K562 (cell line): ENCODE results near the gene ACBD3. TPM values are rescaled to one million over a fixed set of nuclear protein-coding genes. Genes with fewer than 3 reads are reported as not detected.
A peak's percentile ranks its signal among the peaks of the same experiment; 100 is the strongest.

Experiments used
- ATAC-seq: fragments of 200-7000 bp; cut with Tn5 transposase; 3 replicates; pipeline ENCODE4 v1.9.1; 2020; ENCODE audit warnings: moderate library complexity
- BruUV-seq: library from RNA; stranded (reverse); fragments of 400-500 nt; replicated peaks from 2 replicates; lab custom pipeline; 2021; lab: Mats Ljungman, UMichigan
- CTCF ChIA-PET: fragments of 300-600 bp; formaldehyde crosslinking; extraction: SDS; loops from one replicate; lab custom pipeline; 2021; ENCODE audit warnings: low intra/inter-chr PET ratio; lab: Yijun Ruan, JAX
- POLR2A ChIA-PET: fragments of 300-600, 350-650 bp; sonication (Branson Sonifier 250); formaldehyde crosslinking; extraction: SDS; loops from one replicate; lab custom pipeline; 2021; ENCODE audit warnings: antibody characterized with exemption, inconsistent platforms; lab: Yijun Ruan, JAX
- DNase-seq, 4 experiments: peaks; one replicate each; pipeline versions ENCODE4 v3.0.0 to v3.0.0-alpha.2; 2011 to 2018; ENCODE audit warnings: low spot score in 3 of 4, mixed read lengths in 3 of 4; ENCODE audit errors: extremely low read depth in 1 of 4
- FAIRE-seq: peaks from 2 replicates; lab custom pipeline; 2011; peaks lifted over from hg19 to GRCh38; lab: Jason Lieb, UNC
- H2AFZ ChIP-seq: 2 replicates; pipeline ENCODE4 v1.6.0; 2011; ENCODE audit warnings: low read depth, low read length, control low read depth, inconsistent platforms
- H3K27ac ChIP-seq: fragments of 200-600 bp; 3 replicates; pipeline ENCODE4 v1.8.0; 2011; ENCODE audit warnings: low read depth, mild to moderate bottlenecking, control low read depth, inconsistent platforms, low read length, moderate library complexity, mixed read lengths; ENCODE audit errors: extremely low read depth
- H3K27me3 ChIP-seq, 2 experiments: fragments of 300-600 bp in 1 of 2; 2 replicates in 1 of 2; 3 replicates in 1 of 2; pipeline versions ENCODE4 v1.6.0 to v1.8.0; 2011; ENCODE audit warnings: inconsistent platforms in 2 of 2, low read length in 2 of 2, mild to moderate bottlenecking in 1 of 2, mixed read lengths in 1 of 2, moderate library complexity in 1 of 2; ENCODE audit not compliant: control insufficient read depth in 2 of 2, insufficient read depth in 2 of 2
- H3K36me3 ChIP-seq: fragments of 300-600 bp; 3 replicates; pipeline ENCODE4 v1.8.0; 2011; ENCODE audit warnings: mild to moderate bottlenecking, low read length, inconsistent platforms; ENCODE audit not compliant: control insufficient read depth, insufficient read depth
- H3K4me1 ChIP-seq, 2 experiments: fragments of 200-600 bp in 1 of 2; replicated peaks in 1 of 2; 2 replicates in 1 of 2; 3 replicates in 1 of 2; pipeline versions ENCODE4 v1.5.1 to v1.8.0; 2011; ENCODE audit warnings: inconsistent platforms in 2 of 2, low read length in 2 of 2, mild to moderate bottlenecking in 1 of 2, mixed read lengths in 1 of 2, moderate library complexity in 1 of 2; ENCODE audit not compliant: control insufficient read depth in 2 of 2, insufficient read depth in 2 of 2
- H3K4me2 ChIP-seq: 2 replicates; pipeline ENCODE4 v1.6.1; 2011; ENCODE audit warnings: low read length, control low read depth, inconsistent platforms, mixed read lengths; ENCODE audit not compliant: insufficient read depth
- H3K4me3 ChIP-seq: fragments of 200-600 bp; sonication (generic), shearing (Covaris generic); 2 replicates; pipeline ENCODE4 v1.5.1; 2016; ENCODE audit warnings: control low read depth, inconsistent platforms
- H3K79me2 ChIP-seq: fragments of 200-600 bp; 3 replicates; pipeline ENCODE4 v1.8.0; 2011; ENCODE audit warnings: low read length, inconsistent platforms; ENCODE audit not compliant: control insufficient read depth, insufficient read depth
- H3K9ac ChIP-seq, 2 experiments: 2 replicates each; pipeline versions ENCODE4 v1.6.0 to v1.6.1; 2011; ENCODE audit warnings: low read depth in 2 of 2, low read length in 2 of 2, control low read depth in 1 of 2, inconsistent platforms in 1 of 2, mild to moderate bottlenecking in 1 of 2, mixed read lengths in 1 of 2; ENCODE audit not compliant: insufficient read depth in 1 of 2
- H3K9me1 ChIP-seq: one replicate; pipeline ENCODE4 v1.6.0; 2011; ENCODE audit warnings: inconsistent platforms, mild to moderate bottlenecking, low read length, moderate library complexity; ENCODE audit not compliant: control insufficient read depth, insufficient read depth
- H3K9me3 ChIP-seq: replicated peaks from 2 replicates; pipeline ENCODE4 v1.5.1; 2011; ENCODE audit warnings: low read depth, low read length, inconsistent platforms; ENCODE audit not compliant: control insufficient read depth, insufficient read depth
- H4K20me1 ChIP-seq: replicated peaks from 2 replicates; pipeline ENCODE4 v1.6.1; 2011; ENCODE audit warnings: low read length, inconsistent platforms, mixed read lengths; ENCODE audit not compliant: control insufficient read depth, insufficient read depth
- ARID2 ChIP-seq: fragments of 450-650 bp; IDR thresholded peaks from 2 replicates; pipeline ENCODE4 v1.6.1; 2017; ENCODE audit warnings: antibody characterized with exemption, mild to moderate bottlenecking
- ATF1 ChIP-seq, 2 experiments: fragments of 450-650 bp in 1 of 2; IDR thresholded peaks; 2 replicates each; pipeline ENCODE4 v1.6.1; 2016; ENCODE audit warnings: missing compliant biosample characterization in 1 of 2, missing genetic modification characterization in 1 of 2
- CBX2 ChIP-seq: fragments of 200-600 bp; sonication (generic); IDR thresholded peaks from one replicate; pipeline ENCODE4 v1.6.1; 2012; ENCODE audit warnings: mild to moderate bottlenecking, low read length, inconsistent platforms; ENCODE audit not compliant: insufficient read depth, poor library complexity, severe bottlenecking
- HNRNPUL1 ChIP-seq: fragments of 200-400 bp; formaldehyde crosslinking; IDR thresholded peaks from 2 replicates; pipeline ENCODE4 v1.6.1; 2017; ENCODE audit warnings: low read length
- PPARD ChIP-seq: fragments of 250-450 bp; sonication (Bioruptor Pico); IDR thresholded peaks from 2 replicates; pipeline ENCODE4 v1.8.0; 2022; ENCODE audit warnings: inconsistent platforms, mild to moderate bottlenecking, moderate library complexity
- PRPF4 ChIP-seq: fragments of 200-400 bp; formaldehyde crosslinking; IDR thresholded peaks from one replicate; pipeline ENCODE4 v1.6.1; 2017; ENCODE audit warnings: low read length, low read depth, mild to moderate bottlenecking; ENCODE audit not compliant: insufficient read depth, poor library complexity, severe bottlenecking
- RCOR1 ChIP-seq, 2 experiments: IDR thresholded peaks; 2 replicates each; pipeline ENCODE4 v1.6.1; 2012; ENCODE audit warnings: low read depth in 2 of 2, low read length in 2 of 2, borderline replicate concordance in 1 of 2, improper control_type of control experiment in 1 of 2
- ZBED1 ChIP-seq: IDR thresholded peaks from 2 replicates; pipeline ENCODE4 v1.6.1; 2014
- WGBS: fragments of 100-300 bp; shearing (Covaris generic); methylation state at CpG from one replicate; pipeline ENCODE4 v1.1.6; 2016; ENCODE audit warnings: low coverage, mixed read lengths; ENCODE audit not compliant: insufficient coverage; ENCODE audit errors: missing lambda C conversion rate; 5-methylcytosine and 5-hydroxymethylcytosine counted together
- in situ Hi-C: fragments of 300-500 bp; cut with MboI; formaldehyde crosslinking; loops from 4 replicates; pipeline ENCODE4 v1.15.0; 2018; ENCODE audit warnings: inconsistent platforms, mixed read lengths
- intact Hi-C: fragments of 100-400 bp; cut with micrococcal nuclease; formaldehyde crosslinking; loops from 2 replicates; pipeline ENCODE4 v1.14.2; 2022
- polyA plus RNA-seq, 8 experiments: library from polyadenylated mRNA; depleted of rRNA in 4 of 8; stranded (reverse) in 5 of 8; unstranded in 3 of 8; fragments of >200 nt; fragmentation: Nextera tagmentation in 2 of 8; fragmentation: Illumina TruSeq in 1 of 8; extraction: Ambion mirVana in 2 of 8; extraction: Trizol in 1 of 8; gene quantifications; 2 replicates each; pipeline versions ENCODE4 v1.2.1 to v1.2.3, GENCODE V29; 2011 to 2014; ENCODE audit warnings: inconsistent platforms in 1 of 8, missing spikeins in 1 of 8
- total RNA-seq, 7 experiments: library from RNA; depleted of rRNA in 6 of 7; stranded (reverse); fragments of >200 nt in 6 of 7; fragmentation: Illumina TruSeq in 2 of 7; extraction: Trizol in 2 of 7; gene quantifications; 2 replicates each; pipeline versions ENCODE4 v1.2.1 to v1.2.3, GENCODE V29; 2011 to 2021; ENCODE audit warnings: low replicate concordance in 1 of 7
- TF ChIP-seq, protein P1 (sequence below): sonication (generic); formaldehyde crosslinking; IDR thresholded peaks from 2 replicates; pipeline ENCODE4 v1.8.0; 2022; ENCODE audit warnings: mild to moderate bottlenecking, missing genetic modification reagents
- TF ChIP-seq, protein P2 (sequence below): fragments of 250-450 bp; sonication (Bioruptor Pico); IDR thresholded peaks from 2 replicates; pipeline ENCODE4 v1.8.0; 2021; ENCODE audit warnings: moderate library complexity, mild to moderate bottlenecking, inconsistent platforms
- TF ChIP-seq, protein P3 (sequence below): fragments of 250-450 bp; sonication (Bioruptor Pico); IDR thresholded peaks from 2 replicates; pipeline ENCODE4 v1.5.0; 2022; ENCODE audit warnings: mild to moderate bottlenecking

ACBD3 gene
- total and polyA plus RNA-seq, 9 of the 15 experiments (the other 6 are each of a cell fraction or from before 2014, with no cell fraction given), result 11.1 to 36.7 (median 26.9) TPM

DNA sequence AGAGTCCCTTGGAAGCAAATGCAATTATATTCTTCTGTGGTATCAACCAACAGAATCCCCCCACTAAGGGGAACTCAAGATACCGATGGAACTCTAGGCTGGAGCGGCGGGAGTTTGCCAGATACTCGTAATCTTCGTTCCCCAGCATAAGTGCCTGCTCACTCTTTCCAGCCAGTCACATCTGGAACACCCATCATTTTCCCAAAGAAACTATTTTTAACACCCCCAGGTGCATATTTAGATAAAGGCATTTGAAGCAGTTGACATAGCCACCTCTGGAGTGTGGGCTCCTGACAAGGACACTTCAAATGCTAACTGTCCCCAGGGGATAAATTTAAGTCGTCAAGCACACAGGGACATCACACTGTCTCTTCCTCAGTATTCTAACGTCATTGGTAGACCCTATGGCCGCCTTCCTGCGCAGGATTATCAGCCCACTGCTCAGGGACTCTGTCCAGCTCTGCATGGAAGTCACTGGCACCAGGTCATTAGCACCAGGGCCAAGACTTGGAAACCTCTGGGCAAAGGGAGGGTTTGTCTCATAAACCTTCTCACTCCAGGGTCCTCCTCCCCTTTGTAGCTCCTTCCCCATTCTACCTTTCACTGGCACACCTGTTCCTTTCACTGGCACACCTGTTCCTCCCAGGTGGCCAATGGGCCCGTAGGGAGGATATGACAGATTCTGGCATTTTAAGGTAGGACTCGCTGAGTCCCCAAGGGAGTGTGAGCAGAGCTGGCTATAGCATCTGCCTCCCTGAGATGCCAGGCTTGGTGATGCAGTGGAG lies 75.3 kb downstream of the ACBD3 start (continued):
- TF ChIP-seq, protein P1, sequence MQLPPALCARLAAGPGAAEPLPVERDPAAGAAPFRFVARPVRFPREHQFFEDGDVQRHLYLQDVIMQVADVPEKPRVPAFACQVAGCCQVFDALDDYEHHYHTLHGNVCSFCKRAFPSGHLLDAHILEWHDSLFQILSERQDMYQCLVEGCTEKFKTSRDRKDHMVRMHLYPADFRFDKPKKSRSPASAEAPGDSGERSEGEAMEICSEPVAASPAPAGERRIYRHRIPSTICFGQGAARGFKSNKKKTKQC, result no peak
- TF ChIP-seq ATF1 (CRISPR knock-in tag; IDR thresholded peaks at IDR 0.05) (no peak), ATF1 (tag; IDR thresholded peaks at IDR 0.05) (peak; percentile 58), ARID2 (no peak; the same call in 1 of the 2 replicates)

DNA sequence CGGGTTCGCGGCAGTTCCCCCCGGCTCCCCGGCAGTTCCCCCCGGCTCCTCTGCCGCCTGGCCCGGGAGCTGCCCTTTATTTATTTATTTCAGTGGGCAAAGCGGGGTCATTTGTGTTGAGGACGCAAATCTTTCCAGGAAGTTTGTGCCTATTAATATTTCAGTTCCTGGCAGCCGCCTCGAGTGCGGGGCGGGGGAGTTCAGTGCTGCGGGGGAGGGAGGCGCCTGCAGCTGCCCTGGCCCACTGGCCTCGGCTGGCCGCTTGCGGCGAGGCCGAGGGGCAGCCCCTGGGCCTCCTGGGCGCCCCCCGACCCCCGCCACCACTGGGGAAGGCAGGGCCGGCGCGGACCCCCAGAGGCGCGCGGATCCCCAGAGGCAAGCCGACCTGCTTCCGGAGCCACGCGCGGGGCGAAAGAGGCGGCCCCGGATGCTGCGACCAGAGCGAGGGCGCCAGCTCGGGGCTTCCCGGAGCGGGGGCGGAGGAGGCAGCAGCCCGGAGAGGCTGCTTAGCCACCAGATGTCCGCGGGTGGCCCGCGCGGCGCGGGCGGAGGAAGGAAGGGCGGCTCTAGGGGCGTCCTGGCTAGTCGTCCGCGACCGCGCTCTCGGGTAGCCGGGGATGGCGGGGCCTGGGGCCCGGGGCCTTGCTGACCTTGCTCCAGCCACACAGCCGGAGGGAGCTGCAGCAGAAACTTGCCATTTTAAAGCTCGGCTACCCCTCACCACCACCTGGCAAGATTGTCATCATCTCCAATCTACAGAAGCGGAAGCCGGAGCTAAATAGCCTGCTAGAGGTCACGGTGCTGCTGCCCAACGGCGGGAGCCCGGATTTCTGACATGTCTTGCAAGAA lies 76.1 kb downstream of the ACBD3 start:
- WGBS, result under 1% methylated on average over 68 of the region's 73 CpGs
- POLR2A ChIA-PET, result interaction anchor here (0.6 to 2.1 kb wide), 15 partner anchors 9 to 532 kb away, joined by 3 to 10 read pairs (median 4); partner anchors contain the start of gene SDE2
- peak overlapping the region; percentile 68 to 93 for H3K9ac ChIP-seq
- peaks cover 11% of the 10 kb centered on the region; the same call in 1 of the 2 replicates for H4K20me1 ChIP-seq
- peak; percentile 75 for ATAC-seq
- peak overlapping the region; percentile 82 for H3K4me2 ChIP-seq
- in situ Hi-C loops, result no loop called here
- CTCF ChIA-PET, result interaction anchor here (0.6 to 1.1 kb wide), 3 partner anchors 10 to 46 kb away, joined by 3 to 5 read pairs (median 4); no protein-coding TSS in a partner anchor
- FAIRE-seq, result no peak
- no peaks in the 10 kb centered on the region for H3K36me3 ChIP-seq
- H3K4me1 ChIP-seq, result peaks cover 42 to 45% of the 10 kb centered on the region in 2 experiments
- H3K27me3 ChIP-seq, result no peaks in the 10 kb centered on the region
- DNase-seq, result peak; percentile 80 to 91 (median 85)
- BruUV-seq, result TSS peak; percentile 49
- peak overlapping the region; percentile 57 for H3K4me3 ChIP-seq
- no peaks in the 10 kb centered on the region for H3K9me3 ChIP-seq
- intact Hi-C loops, result loop anchor here (1.0 to 2.0 kb wide), 2 partner anchors 46 to 111 kb away; partner anchors contain the start of gene SDE2
- no peaks in the 10 kb centered on the region for H3K79me2 ChIP-seq
- peak overlapping the region; percentile 85 for H3K27ac ChIP-seq
- peaks cover 3% of the 10 kb centered on the region for H3K9me1 ChIP-seq
- H2AFZ ChIP-seq, result peak overlapping the region; percentile 74
- TF ChIP-seq HNRNPUL1 (no peak), PPARD (no peak), PRPF4 (no peak), CBX2 (no peak), RCOR1 (IDR thresholded peaks at IDR 0.05; ENCODE audit: borderline replicate concordance in 1 of 2, low read depth in 2 of 2, low read length in 2 of 2) (no peak), ZBED1 (no peak)
- TF ChIP-seq, protein P2, sequence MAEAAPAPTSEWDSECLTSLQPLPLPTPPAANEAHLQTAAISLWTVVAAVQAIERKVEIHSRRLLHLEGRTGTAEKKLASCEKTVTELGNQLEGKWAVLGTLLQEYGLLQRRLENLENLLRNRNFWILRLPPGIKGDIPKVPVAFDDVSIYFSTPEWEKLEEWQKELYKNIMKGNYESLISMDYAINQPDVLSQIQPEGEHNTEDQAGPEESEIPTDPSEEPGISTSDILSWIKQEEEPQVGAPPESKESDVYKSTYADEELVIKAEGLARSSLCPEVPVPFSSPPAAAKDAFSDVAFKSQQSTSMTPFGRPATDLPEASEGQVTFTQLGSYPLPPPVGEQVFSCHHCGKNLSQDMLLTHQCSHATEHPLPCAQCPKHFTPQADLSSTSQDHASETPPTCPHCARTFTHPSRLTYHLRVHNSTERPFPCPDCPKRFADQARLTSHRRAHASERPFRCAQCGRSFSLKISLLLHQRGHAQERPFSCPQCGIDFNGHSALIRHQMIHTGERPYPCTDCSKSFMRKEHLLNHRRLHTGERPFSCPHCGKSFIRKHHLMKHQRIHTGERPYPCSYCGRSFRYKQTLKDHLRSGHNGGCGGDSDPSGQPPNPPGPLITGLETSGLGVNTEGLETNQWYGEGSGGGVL (CRISPR knock-in tag), result no peak
- TF ChIP-seq, protein P3, sequence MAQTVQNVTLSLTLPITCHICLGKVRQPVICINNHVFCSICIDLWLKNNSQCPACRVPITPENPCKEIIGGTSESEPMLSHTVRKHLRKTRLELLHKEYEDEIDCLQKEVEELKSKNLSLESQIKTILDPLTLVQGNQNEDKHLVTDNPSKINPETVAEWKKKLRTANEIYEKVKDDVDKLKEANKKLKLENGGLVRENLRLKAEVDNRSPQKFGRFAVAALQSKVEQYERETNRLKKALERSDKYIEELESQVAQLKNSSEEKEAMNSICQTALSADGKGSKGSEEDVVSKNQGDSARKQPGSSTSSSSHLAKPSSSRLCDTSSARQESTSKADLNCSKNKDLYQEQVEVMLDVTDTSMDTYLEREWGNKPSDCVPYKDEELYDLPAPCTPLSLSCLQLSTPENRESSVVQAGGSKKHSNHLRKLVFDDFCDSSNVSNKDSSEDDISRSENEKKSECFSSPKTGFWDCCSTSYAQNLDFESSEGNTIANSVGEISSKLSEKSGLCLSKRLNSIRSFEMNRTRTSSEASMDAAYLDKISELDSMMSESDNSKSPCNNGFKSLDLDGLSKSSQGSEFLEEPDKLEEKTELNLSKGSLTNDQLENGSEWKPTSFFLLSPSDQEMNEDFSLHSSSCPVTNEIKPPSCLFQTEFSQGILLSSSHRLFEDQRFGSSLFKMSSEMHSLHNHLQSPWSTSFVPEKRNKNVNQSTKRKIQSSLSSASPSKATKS (CRISPR knock-in tag), result no peak
